ENCODE measurements around the gene SF1.

DNA sequence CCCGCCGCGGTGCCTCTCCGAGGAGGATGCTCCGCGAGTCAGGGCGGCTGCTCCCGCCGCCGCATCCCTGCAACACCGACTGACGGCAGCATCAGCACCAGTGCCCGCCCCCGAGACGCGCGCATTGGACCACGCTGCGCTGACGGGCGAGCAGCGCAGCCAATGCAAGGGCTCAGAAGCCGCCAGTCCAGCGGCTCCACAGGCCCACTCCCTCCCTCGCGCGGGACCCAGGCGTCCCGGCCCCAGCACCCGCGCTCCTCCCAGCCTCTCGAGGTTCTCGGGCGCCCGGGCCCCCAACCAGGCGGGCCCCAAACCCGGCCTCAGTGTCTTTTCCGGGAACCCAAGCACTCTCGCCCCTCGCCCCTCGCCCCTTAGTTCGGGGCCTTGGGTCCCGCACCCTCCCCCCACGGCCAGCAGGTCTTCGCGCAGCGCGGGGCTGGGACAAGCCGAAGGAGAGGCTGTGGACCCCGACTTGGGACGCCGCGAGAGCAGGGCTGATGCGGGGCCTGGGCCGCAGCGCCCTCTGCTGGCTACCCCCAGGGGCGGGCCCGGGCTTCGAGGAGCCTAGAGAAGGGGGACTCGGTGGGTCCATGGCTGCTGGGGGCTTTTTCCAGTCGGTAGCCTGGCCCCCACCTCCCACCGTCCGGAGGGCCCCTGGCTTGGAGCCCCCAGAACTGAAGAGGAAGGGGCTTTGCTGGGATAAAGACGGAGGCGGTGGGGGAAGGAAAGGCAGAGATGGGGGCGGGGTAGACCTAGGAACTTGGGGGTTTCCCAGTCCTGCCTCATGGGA lies 55.0 kb downstream of the SF1 start, which contains the start of gene NRXN2:
- no peak for TF ChIP-seq POLR2AphosphoS5 (IDR thresholded peaks at IDR 0.05; ENCODE audit: low read depth)
- TF ChIP-seq, protein P1, sequence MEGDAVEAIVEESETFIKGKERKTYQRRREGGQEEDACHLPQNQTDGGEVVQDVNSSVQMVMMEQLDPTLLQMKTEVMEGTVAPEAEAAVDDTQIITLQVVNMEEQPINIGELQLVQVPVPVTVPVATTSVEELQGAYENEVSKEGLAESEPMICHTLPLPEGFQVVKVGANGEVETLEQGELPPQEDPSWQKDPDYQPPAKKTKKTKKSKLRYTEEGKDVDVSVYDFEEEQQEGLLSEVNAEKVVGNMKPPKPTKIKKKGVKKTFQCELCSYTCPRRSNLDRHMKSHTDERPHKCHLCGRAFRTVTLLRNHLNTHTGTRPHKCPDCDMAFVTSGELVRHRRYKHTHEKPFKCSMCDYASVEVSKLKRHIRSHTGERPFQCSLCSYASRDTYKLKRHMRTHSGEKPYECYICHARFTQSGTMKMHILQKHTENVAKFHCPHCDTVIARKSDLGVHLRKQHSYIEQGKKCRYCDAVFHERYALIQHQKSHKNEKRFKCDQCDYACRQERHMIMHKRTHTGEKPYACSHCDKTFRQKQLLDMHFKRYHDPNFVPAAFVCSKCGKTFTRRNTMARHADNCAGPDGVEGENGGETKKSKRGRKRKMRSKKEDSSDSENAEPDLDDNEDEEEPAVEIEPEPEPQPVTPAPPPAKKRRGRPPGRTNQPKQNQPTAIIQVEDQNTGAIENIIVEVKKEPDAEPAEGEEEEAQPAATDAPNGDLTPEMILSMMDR (IDR thresholded peaks at IDR 0.05; ENCODE audit: insufficient read depth, low read length) = peak; percentile 73
- TF ChIP-seq, protein P2, sequence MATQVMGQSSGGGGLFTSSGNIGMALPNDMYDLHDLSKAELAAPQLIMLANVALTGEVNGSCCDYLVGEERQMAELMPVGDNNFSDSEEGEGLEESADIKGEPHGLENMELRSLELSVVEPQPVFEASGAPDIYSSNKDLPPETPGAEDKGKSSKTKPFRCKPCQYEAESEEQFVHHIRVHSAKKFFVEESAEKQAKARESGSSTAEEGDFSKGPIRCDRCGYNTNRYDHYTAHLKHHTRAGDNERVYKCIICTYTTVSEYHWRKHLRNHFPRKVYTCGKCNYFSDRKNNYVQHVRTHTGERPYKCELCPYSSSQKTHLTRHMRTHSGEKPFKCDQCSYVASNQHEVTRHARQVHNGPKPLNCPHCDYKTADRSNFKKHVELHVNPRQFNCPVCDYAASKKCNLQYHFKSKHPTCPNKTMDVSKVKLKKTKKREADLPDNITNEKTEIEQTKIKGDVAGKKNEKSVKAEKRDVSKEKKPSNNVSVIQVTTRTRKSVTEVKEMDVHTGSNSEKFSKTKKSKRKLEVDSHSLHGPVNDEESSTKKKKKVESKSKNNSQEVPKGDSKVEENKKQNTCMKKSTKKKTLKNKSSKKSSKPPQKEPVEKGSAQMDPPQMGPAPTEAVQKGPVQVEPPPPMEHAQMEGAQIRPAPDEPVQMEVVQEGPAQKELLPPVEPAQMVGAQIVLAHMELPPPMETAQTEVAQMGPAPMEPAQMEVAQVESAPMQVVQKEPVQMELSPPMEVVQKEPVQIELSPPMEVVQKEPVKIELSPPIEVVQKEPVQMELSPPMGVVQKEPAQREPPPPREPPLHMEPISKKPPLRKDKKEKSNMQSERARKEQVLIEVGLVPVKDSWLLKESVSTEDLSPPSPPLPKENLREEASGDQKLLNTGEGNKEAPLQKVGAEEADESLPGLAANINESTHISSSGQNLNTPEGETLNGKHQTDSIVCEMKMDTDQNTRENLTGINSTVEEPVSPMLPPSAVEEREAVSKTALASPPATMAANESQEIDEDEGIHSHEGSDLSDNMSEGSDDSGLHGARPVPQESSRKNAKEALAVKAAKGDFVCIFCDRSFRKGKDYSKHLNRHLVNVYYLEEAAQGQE (IDR thresholded peaks at IDR 0.05; ENCODE audit: insufficient replicate concordance, low read depth) = no peak
- no peak for TF ChIP-seq SPI1 (IDR thresholded peaks at IDR 0.05; ENCODE audit: borderline replicate concordance, low read depth)
- TF ChIP-seq GABPA (IDR thresholded peaks at IDR 0.05; ENCODE audit: low read depth) = no peak

Measured in HL-60 (cell line).